K562 (cell line): Measurements from ENCODE around the gene EEPD1. TPM values are rescaled to one million over a fixed set of nuclear protein-coding genes. Genes with fewer than 3 reads are reported as not detected.

Experiments used
- ATF4 ChIP-seq: fragments of 450-650 bp; formaldehyde crosslinking; IDR thresholded peaks from 2 replicates; pipeline ENCODE4 v1.4.0; 2022; ENCODE audit warnings: mild to moderate bottlenecking, moderate library complexity
- CHD7 ChIP-seq: fragments of 200-600 bp; sonication (generic); IDR thresholded peaks from one replicate; pipeline ENCODE4 v1.6.1; 2012; ENCODE audit warnings: mild to moderate bottlenecking, low read depth, low read length, inconsistent platforms
- GTF2B ChIP-seq: IDR thresholded peaks from 2 replicates; pipeline ENCODE4 v1.6.1; 2011; ENCODE audit not compliant: insufficient read length; ENCODE audit errors: extremely low read depth
- HDAC3 ChIP-seq: fragments of 450-650 bp; IDR thresholded peaks from 2 replicates; pipeline ENCODE4 v1.6.1; 2018; ENCODE audit warnings: borderline replicate concordance, mild to moderate bottlenecking, moderate library complexity; ENCODE audit not compliant: partially characterized antibody
- NFE2L1 ChIP-seq: fragments of 450-650 bp; IDR thresholded peaks from 2 replicates; pipeline ENCODE4 v1.6.1; 2016; ENCODE audit warnings: missing genetic modification characterization, low read depth, mild to moderate bottlenecking, missing compliant biosample characterization, moderate library complexity, borderline replicate concordance
- RNF219 ChIP-seq: fragments of 250-450 bp; sonication (Bioruptor Pico); IDR thresholded peaks from 2 replicates; pipeline ENCODE4 v1.5.0; 2022; ENCODE audit warnings: mild to moderate bottlenecking
- SOX6 ChIP-seq: fragments of 450-650 bp; IDR thresholded peaks from 2 replicates; pipeline ENCODE4 v1.6.1; 2014; ENCODE audit warnings: mild to moderate bottlenecking
- SRSF7 ChIP-seq: fragments of 200-400 bp; formaldehyde crosslinking; optimal IDR thresholded peaks from 2 replicates; pipeline ENCODE3; 2017; ENCODE audit warnings: mild to moderate bottlenecking, low read depth, low read length
- TCF3 ChIP-seq: sonication (generic); formaldehyde crosslinking; IDR thresholded peaks from 2 replicates; pipeline ENCODE4 v1.4.0; 2020; ENCODE audit warnings: mild to moderate bottlenecking, missing genetic modification reagents
- polyA plus RNA-seq, 8 experiments: library from polyadenylated mRNA; depleted of rRNA in 4 of 8; stranded (reverse) in 5 of 8; unstranded in 3 of 8; fragments of >200 nt; fragmentation: Nextera tagmentation in 2 of 8; fragmentation: Illumina TruSeq in 1 of 8; extraction: Ambion mirVana in 2 of 8; extraction: Trizol in 1 of 8; gene quantifications; 2 replicates each; pipeline versions ENCODE4 v1.2.1 to v1.2.3, GENCODE V29; 2011 to 2014; ENCODE audit warnings: inconsistent platforms in 1 of 8, missing spikeins in 1 of 8
- total RNA-seq, 7 experiments: library from RNA; depleted of rRNA in 6 of 7; stranded (reverse); fragments of >200 nt in 6 of 7; fragmentation: Illumina TruSeq in 2 of 7; extraction: Trizol in 2 of 7; gene quantifications; 2 replicates each; pipeline versions ENCODE4 v1.2.1 to v1.2.3, GENCODE V29; 2011 to 2021; ENCODE audit warnings: low replicate concordance in 1 of 7

EEPD1 gene
- total and polyA plus RNA-seq, 9 of the 15 experiments (the other 6 are each of a cell fraction or from before 2014, with no cell fraction given), result 0.01 to 1.5 (median 0.74) TPM; not detected in 1

- no peak for TF ChIP-seq CHD7
- no peak for TF ChIP-seq HDAC3
- TF ChIP-seq TCF3 (CRISPR knock-in tag), result no peak
- TF ChIP-seq SRSF7, result no peak
- no peak for TF ChIP-seq NFE2L1 (tag)
- TF ChIP-seq SOX6, result no peak
- TF ChIP-seq ATF4, result no peak
- no peak for TF ChIP-seq RNF219 (CRISPR knock-in tag)
- TF ChIP-seq GTF2B, result no peak
These were observed at the start of gene EEPD1 (continued) for GRCh38 chr7:36152756-36153570.
